IMR-90 (cell line): ENCODE measurements around the gene ASB3.

Experiments
- CTCF ChIP-seq: conservative IDR thresholded peaks from 2 replicates; pipeline ENCODE4 v1.5.1; 2012; ENCODE audit warnings: mild to moderate bottlenecking, low read depth, low read length, improper control_type of control experiment
- POLR2A ChIP-seq: IDR thresholded peaks from 2 replicates; pipeline ENCODE4 v1.6.1; 2012; ENCODE audit warnings: mild to moderate bottlenecking, low read depth, low read length

DNA sequence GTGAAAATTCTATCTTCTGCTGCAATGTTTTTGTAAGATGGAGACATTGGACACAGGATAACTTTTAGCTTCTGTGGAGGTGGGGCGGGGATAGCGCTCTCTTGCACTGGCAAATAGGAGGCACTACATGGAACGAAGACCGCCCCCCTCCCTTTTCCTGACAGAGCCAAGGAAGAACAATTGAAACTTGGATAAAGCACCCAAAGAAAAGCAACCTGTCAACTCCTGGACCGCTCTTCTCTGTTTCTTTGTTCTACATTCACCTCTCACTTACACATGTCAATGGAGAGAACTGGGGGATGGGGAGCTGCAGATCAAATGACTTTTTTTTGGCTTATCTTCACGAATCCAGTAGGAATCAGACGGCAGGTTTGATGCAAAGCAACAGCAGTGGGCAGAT lies 145.5 kb downstream of the ASB3 start:
- TF ChIP-seq POLR2A (no peak), CTCF (no peak)
